Stimulated activated CD4-positive, alpha-beta T cell treated with anti-CD3 and anti-CD28 coated beads, Interleukin-15, amount 100 ng/mL, for 24 hours (primary cell): Measurements from ENCODE around the gene SPNS2.
A peak's percentile ranks its signal among the peaks of the same experiment; 100 is the strongest.

ENCODE experiments used
- DNase-seq: peaks from one replicate; pipeline ENCODE4 v3.0.0-alpha.2; 2020

SPNS2 gene

GRCh38 chr17:4498461-4499397 is at the start of gene SPNS2:
TSS of gene SPNS2 (plus strand) at chr17:4498881. CDS start at chr17:4499048, 167 bp downstream.
- DNase-seq = peak; percentile 76

GRCh38 chr17:4449736-4450135 is 48.9 kb upstream of the SPNS2 start:
- DNase-seq = no peak

- no peak for DNase-seq
Observed at GRCh38 chr17:4450710-4451316, 47.9 kb upstream of the SPNS2 start.

GRCh38 chr17:4453812-4454591 is 44.7 kb upstream of the SPNS2 start:
- no peak for DNase-seq

GRCh38 chr17:4460661-4461060 is 38.0 kb upstream of the SPNS2 start:
- DNase-seq = no peak

- no peak for DNase-seq
Observed at GRCh38 chr17:4463818-4464476, 34.7 kb upstream of the SPNS2 start.

- DNase-seq = no peak
Observed at GRCh38 chr17:4465786-4466185, 32.9 kb upstream of the SPNS2 start.

GRCh38 chr17:4467287-4467686 is 31.4 kb upstream of the SPNS2 start:
- no peak for DNase-seq

- DNase-seq = no peak
Observed at GRCh38 chr17:4469552-4469951, 29.1 kb upstream of the SPNS2 start.

- no peak for DNase-seq
Observed at GRCh38 chr17:4472286-4472685, 26.4 kb upstream of the SPNS2 start.

- no peak for DNase-seq
Observed at GRCh38 chr17:4474093-4474492, 24.6 kb upstream of the SPNS2 start.

- no peak for DNase-seq
Observed at GRCh38 chr17:4475001-4475400, 23.7 kb upstream of the SPNS2 start.

GRCh38 chr17:4475463-4475862 is 23.2 kb upstream of the SPNS2 start:
- DNase-seq = no peak

- DNase-seq = no peak
Observed at GRCh38 chr17:4476017-4476416, 22.7 kb upstream of the SPNS2 start.

- DNase-seq = no peak
Observed at GRCh38 chr17:4476511-4477070, 22.1 kb upstream of the SPNS2 start.

GRCh38 chr17:4477255-4477791 is 21.4 kb upstream of the SPNS2 start:
- DNase-seq = peak; percentile 37

- no peak for DNase-seq
Observed at GRCh38 chr17:4478318-4478830, 20.3 kb upstream of the SPNS2 start.

GRCh38 chr17:4479340-4479981 is 19.2 kb upstream of the SPNS2 start:
- DNase-seq = no peak

GRCh38 chr17:4479982-4480751 is 18.5 kb upstream of the SPNS2 start:
- DNase-seq = no peak
